Raji (cell line): Measurements from ENCODE around the gene CDKL1.
A peak's percentile ranks its signal among the peaks of the same experiment; 100 is the strongest.

Experiments
- POLR2A ChIP-seq: IDR thresholded peaks from 2 replicates; pipeline ENCODE4 v1.6.1; 2011; ENCODE audit warnings: low read depth, low read length, control low read depth; ENCODE audit not compliant: insufficient read depth

Gene CDKL1

GRCh38 chr14:50320283-50320682 is 76.4 kb downstream of the CDKL1 start:
- TF ChIP-seq POLR2A, result peak; percentile 4; the same call in 1 of the 2 replicates

- TF ChIP-seq POLR2A, result no peak; the same call in 1 of the 2 replicates
Measured at GRCh38 chr14:50319721-50320120, 77.0 kb downstream of the CDKL1 start.

GRCh38 chr14:50319293-50319692 is 77.4 kb downstream of the CDKL1 start:
- no peak for TF ChIP-seq POLR2A

GRCh38 chr14:50318031-50318626 is 78.6 kb downstream of the CDKL1 start:
- TF ChIP-seq POLR2A, result no peak

DNA sequence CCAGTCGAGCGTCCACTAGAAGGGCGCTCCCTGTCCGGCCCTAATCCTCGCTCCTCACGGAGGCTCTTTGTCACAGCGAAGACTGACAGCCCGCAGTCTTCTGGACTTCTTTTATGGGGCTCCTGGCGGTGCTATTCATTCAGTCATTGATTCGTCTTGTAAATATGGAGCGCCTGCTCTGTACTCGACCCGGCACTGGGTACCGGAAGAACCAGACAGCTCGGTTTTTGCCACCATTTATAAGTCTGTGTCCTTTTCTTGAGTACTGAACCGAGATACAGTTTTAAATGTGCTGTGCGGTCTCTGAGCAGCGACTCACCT is 84.0 kb downstream of the CDKL1 start:
- TF ChIP-seq POLR2A, result peak; percentile 70; the same call in 1 of the 2 replicates

GRCh38 chr14:50311972-50312733 is 84.5 kb downstream of the CDKL1 start, which contains the start of the genes DMAC2L and L2HGDH:
DMAC2L (plus strand) TSS chr14:50312324; CDS start chr14:50321488, 9,164 bp downstream.
L2HGDH (minus strand) TSS chr14:50312229; CDS start chr14:50312150, 79 bp downstream.
- TF ChIP-seq POLR2A, result peak; percentile 92

DNA sequence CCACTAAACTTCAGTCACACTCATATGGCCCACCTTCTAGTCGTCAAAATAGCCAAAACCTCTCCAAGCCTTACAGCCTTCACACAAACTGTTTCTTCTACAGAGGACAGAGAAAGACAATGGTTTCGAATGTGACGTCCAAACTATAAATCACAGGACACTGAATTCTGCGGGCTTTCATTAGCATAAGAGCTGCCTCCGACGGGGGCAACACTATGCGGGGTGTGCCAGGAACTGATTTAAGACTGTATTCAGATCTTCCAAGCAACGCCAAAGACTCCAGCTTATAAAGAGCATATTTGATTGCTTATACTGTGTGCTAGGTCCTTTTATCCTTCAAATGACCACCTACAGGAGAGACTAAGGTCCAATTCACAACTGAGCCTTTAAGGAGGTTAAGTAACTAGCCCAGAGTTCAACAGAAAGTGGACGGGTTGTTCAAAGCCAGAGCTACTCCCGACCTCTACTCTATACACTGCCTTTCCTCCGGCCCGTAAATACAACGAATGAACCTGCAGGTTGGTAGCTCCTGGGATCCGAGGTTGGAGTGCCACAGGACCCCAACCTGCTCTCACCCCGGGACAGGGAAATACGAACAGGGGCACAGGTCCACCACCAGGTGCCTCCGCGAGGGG is 85.2 kb downstream of the CDKL1 start:
- TF ChIP-seq POLR2A, result no peak

GRCh38 chr14:50310445-50310844 is 86.2 kb downstream of the CDKL1 start:
- TF ChIP-seq POLR2A, result no peak

- TF ChIP-seq POLR2A, result no peak
Measured at GRCh38 chr14:50308363-50308915, 88.2 kb downstream of the CDKL1 start.

DNA sequence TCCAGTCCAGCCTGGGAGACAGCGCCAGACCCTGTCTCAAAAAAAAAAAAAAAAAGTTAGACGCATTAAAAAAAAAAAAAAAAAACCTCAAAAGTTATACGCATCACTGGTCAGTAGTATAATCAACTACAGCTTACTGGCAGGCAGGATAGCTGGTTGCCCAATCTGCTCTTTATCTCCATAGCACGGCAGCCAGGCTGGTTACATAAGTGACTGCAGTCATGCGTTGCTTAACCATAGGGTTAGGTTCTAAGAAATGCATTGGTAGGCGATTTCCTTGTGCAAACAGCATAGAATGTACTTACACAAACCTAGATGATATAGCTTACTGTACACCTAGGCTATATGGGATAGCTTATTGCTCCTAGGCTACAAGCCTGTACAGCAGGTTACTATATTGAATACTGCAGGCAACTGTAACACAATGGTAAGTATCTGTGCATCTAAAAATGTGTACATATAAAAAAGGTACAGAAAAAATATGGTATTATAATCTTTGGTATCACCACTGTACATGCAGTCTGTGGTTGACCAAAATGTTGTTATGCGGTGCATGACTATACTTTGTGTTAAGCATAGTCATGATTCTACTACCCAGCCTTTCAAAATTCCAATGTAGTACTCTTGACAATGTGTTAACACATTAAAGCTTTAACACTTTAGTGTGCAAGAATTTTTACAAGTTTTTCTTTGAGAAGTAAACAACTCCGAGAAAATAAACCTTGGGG is 92.8 kb downstream of the CDKL1 start:
- TF ChIP-seq POLR2A, result no peak

DNA sequence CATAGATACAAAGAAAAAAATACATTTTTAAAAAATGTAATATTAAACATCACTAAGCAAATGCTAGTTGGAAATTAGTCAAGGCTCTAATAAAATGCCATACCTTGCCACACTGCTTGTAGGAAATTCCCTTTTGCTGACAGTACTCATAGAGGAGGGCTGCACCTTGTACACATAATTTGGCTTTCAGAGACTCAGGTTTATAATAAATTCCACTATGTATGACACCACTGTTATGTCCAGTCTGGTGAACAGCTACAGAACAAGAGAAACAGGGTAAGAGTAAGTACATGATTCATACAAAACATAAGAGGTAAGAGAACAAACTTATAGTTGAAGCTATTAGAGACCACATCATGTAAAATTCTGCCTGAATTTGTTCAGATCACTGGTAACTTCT is 94.8 kb downstream of the CDKL1 start:
- TF ChIP-seq POLR2A, result no peak

DNA sequence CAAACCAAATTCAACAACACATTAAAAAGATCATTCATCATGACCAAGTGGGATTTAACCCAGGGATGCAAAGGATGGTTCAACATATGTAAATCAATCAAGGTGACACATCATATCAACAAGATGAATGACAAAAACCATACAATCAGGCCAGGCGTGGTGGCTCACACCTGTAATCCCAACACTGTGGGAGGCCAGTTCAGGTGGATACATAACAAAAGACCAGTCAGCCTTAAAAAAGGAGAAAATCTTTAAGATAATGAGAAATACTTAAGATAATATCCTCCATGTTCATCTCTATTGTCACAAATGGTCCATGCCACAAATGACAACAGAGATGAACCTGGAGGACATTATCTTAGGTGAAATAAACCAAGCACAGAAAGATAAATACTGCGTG is 97.1 kb downstream of the CDKL1 start:
- no peak for TF ChIP-seq POLR2A

DNA sequence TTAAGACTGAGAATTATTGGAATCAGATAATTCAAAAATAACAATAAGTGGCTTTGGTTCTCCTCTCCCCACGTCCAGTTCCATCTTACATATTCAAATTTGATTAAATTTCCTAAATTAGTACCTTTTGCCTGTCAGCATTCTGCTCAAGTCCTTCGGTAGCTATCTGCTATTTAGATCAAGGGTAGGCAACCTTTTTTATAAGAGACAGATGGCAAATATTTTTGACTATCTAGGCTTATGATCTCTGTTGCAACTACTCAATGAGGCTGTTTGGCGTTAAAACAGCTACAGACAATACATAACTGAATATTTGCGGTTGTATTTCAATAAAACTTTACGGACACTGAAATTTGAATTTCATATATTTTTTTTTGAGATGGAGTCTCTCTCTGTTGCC is 106.4 kb downstream of the CDKL1 start:
- TF ChIP-seq POLR2A, result no peak

DNA sequence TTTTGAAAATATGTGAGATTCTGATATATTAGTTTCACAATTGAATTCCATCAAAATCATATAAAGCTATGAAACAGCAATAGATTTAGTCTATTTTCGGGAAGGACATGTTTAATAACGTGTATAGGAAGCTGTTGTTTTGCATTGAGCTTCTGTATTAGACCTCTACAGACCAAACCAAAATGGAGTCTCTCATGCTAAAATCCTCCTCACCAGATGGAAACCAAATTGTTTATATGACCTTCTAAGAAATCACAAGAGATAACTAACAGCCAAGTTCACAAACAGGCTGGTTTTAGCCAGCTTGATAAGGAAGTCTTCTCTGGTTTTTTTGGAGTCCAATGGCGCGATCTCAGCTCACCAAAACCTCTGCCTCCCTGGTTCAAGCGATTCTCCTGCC is 108.5 kb downstream of the CDKL1 start:
- no peak for TF ChIP-seq POLR2A

GRCh38 chr14:50285861-50286260 is 110.8 kb downstream of the CDKL1 start:
- no peak for TF ChIP-seq POLR2A
